ENCODE results near the gene CD320.
"Not testable (repeated sequence)": the region's sequence is repeated elsewhere in the genome, so short reads cannot be mapped to it uniquely, and the experiment has no call there.

The CD320 gene

GRCh38 chr19:8306235-8307054 lies 1.7 kb downstream of the CD320 start:
- FAIRE-seq = no peak

- FAIRE-seq = no peak
Observed at GRCh38 chr19:8305798-8306197, 2.4 kb downstream of the CD320 start.

DNA sequence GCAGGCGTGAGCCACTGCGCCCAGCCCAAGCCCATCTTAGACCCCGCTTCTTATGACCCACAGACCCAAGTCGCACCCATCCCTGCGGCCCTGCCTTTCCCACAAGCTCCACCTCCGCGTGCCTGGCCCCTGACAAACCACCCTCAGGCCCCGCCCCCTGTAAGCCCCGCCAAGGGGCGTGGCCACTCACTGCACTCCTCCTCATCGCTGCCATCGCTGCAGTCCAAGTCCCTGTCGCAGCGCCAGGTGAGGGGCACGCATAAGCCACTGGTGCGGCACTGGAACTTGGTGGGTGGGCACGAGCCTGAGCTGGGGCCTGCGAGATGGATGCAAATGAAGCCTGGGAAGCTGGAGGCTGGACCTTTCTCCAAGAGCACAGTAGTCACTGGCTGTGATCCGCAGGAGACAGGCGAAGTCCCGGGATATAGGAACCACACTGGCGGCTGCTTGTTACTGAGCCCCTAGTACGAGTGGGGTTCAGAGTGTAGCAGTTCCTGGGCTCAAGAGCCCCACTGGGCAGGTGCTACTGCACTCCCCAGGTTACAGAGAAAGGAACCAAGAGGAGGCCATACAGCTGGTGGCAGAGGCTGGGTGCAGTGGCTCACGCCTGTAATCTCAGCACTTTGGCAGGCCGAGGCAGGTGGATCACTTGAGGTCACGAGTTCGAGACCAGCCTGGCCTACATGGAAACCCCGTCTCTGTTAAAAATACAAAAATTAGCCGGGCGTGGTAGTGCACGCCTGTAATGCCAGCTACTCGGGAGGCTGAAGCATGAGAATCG lies 3.1 kb downstream of the CD320 start:
- FAIRE-seq = no peak

DNA sequence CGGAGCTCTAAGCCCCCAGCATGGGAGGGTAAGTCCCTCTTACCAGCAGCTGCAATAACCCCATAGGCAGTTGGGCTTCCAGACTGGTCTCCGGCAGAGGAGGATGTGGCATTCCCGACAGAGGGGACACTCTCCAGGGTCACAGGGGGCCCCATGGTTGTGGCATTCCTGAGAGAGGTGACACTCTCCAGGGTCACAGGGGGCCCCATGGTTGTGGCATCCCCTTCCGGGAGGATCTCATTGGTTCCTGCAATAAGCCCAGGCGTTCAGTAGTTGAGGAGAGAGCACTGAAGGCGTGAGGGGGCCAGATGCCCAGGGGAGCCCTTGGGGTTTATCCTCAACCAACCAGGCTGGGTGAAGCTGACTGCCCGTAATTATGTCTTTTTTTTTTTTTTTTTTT lies 5.4 kb downstream of the CD320 start:
- no peak for FAIRE-seq

- no peak for FAIRE-seq
Observed at GRCh38 chr19:8302357-8302691, 5.8 kb downstream of the CD320 start.

DNA sequence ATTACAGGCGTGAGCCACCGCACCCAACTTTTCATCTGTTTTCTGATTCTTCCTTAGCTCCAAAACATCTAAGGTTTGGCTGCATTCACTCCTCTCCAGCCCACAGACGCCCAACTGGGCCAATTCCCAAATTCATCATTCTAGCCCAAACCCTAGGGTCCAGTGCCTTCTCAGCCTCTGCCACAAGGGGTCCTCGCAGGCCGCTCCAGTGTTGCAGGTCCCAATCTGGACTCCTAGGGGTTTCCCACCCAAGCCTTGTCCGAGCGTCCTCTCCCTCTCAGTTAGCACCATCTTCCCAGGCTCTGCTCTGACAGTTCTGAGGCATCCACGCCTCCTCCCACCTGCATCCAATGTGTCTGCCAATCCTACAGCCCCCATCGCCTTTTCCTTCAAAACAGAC lies 16.8 kb downstream of the CD320 start:
- FAIRE-seq = not testable (repeated sequence)

- not testable (repeated sequence) for FAIRE-seq
Observed at GRCh38 chr19:8276508-8276907, 31.6 kb downstream of the CD320 start.

GRCh38 chr19:8269724-8270123 lies 38.4 kb downstream of the CD320 start:
- FAIRE-seq = no peak

GRCh38 chr19:8265872-8266271 lies 42.3 kb downstream of the CD320 start:
- no peak for FAIRE-seq

GRCh38 chr19:8264248-8264647 lies 43.9 kb downstream of the CD320 start:
- FAIRE-seq = not testable (repeated sequence)

DNA sequence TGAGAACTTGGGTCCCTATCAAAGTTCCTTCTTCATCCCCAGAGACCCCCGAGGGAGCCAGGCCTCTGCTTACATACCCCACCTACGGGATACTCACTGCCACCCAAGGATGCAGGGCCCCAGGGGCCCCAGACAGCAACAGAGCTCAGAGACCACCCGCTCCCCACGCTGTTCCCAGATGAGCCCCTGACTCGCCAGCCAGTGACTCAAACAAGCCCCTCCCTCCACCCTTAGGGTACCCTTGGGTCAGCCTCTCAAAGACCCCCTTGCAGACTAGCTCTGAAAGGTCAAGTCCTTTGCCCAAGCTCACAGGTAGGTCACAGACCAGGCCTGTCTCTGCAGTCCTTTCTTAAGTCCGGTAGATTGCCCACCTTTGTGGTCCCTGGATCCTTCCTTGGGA lies 45.7 kb downstream of the CD320 start:
- FAIRE-seq = no peak

GRCh38 chr19:8261881-8262280 lies 46.3 kb downstream of the CD320 start:
- no peak for FAIRE-seq

DNA sequence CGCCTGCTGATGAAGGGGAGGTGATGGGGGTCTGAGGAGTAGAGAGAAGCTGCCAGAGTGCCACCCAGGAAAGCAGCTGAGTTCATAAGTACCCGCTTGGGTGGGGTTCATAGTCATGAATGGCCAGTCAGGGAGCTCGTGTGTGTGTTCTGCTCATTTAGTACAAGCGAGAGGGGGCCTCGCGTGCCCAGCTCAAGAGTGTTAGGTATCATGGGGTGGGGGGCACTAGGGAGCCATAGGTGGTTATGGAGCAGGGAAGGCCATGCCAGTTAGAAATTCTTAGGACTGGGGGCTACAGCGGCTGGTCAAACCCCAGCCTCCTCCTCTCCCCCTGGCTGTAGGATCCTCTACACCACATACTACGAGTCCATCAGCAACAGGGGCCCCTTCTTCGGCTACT lies 46.8 kb downstream of the CD320 start:
- FAIRE-seq = no peak

- FAIRE-seq = no peak
Observed at GRCh38 chr19:8259922-8260247, 48.3 kb downstream of the CD320 start.

GRCh38 chr19:8259142-8259921 lies 48.8 kb downstream of the CD320 start:
- FAIRE-seq = no peak

DNA sequence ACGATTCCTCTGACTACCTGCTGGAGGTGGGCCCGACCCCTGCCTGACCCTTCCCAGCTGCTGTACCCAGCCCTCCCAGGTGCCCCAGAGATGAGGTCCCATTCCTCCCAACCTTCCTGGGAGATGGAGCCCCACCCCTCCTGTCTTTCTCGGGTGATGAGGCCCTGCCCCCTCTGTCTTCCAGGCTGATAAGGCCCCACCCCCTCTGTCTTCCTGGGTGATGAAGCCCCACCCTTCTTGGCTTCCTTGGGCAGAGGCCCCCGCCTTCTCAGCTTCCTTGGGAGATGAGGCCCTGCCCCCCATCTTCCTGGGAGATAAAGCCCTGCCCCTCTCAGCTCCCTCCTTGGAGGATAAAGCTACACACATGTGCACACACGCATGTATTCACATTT lies 51.1 kb downstream of the CD320 start:
- FAIRE-seq = no peak

DNA sequence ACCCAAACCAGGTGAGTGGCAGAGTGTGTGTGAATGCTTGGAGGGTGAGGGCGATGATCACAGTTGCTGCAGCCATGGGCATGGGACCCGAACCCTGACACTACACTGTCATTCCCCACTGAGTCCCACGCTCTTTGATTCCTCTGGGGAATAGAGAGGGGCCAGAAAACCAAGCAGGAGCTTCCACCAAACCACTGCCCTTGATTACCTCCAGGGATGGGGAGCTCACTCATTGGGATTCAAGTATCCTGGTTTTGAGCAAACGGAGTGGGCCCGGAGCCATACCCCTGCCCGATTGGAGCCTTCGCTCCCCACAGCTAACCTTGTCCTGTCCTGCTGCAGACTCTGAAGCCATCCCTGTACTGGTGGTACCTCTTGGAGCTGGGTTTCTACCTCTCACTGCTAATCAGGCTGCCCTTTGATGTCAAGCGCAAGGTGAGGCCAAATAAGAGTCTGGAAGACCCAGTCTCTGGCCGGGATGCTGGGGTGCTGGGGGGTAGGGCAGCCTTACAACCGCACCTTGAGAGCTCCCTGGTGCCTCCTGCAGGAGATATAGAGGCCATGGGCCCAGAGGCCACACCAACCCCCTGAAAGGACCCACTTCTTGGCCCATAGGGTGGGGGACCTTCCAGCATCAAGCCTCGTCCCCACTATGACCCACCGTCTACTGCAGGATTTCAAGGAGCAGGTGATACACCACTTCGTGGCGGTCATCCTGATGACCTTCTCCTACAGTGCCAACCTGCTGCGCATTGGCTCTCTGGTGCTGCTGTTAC lies 51.7 kb downstream of the CD320 start:
- FAIRE-seq = no peak

GRCh38 chr19:8255426-8256125 lies 52.6 kb downstream of the CD320 start:
- FAIRE-seq = no peak

DNA sequence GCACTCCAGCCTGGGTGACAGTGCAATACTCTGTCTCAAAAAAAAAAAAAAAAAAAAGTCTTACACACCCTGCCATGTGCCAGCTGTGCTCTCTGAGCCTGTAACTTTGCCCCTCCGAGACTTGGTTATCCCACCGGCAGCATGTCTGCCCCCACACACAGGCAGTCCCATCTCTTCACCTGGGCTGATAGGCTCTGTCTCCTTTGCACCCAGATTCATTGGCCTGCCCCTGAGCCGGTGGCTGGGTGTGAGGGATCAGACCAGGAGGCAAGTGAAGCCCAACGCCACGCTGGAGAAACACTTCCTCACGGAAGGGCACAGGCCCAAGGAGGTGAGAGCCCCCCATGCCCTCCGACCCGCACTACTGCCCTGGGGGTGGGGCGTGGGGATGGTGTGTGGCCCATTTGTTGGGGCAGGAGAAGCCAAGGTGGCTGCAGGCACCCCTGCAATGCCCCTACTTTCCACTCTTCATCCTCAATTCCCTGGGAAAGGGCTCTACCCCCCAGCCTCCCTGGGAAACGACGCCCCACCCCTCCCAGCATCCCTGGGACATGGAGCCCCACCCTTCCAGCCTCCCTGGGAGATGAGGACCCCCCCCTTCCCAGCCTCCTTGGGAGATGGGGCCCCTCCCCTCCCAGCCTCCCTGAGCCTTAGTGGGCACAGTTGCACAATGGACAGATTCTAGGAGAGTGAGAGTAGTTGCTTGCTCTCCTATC lies 53.7 kb downstream of the CD320 start:
- FAIRE-seq = no peak

DNA sequence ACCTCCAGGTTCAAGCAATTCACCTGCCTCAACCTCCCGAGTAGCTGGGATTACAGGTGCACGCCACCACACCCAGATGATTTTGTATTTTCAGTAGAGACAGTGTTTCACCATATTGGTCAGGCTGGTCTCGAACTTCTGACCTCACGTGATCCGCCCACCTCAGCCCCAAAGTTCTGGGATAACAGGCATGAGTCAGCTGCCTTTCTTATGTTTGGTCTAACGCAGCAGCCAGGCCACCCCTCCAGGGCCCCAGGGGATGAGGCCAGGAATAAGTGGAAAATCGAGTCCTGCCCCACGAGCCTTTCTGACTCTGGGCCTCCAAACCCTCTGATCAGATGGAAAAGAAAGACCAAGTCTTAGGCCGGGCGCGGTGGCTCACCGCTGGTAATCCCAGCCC lies 54.5 kb downstream of the CD320 start:
- FAIRE-seq = no peak

GRCh38 chr19:8252922-8253589 lies 55.1 kb downstream of the CD320 start:
- peak; percentile 82 for FAIRE-seq

All from A204.1 (cell line).